Smooth muscle cell (in vitro differentiated cells): ENCODE data around the gene PTOV1. TPM values are rescaled to one million over a fixed set of nuclear protein-coding genes. Genes with fewer than 3 reads are reported as not detected.

ENCODE experiments used
- DNase-seq: peaks from one replicate; lab custom pipeline; 2025; ENCODE audit not compliant: unreplicated experiment; lab: John Stamatoyannopoulos, UW
- H2AFZ ChIP-seq: fragments of 200-600 bp; sonication (generic); 2 replicates; pipeline ENCODE4 v1.6.0; 2016; ENCODE audit warnings: antibody characterized with exemption, low read depth, mild to moderate bottlenecking
- H3F3A ChIP-seq: fragments of 200-600 bp; sonication (generic); 2 replicates; pipeline ENCODE4 v1.6.0; 2017; ENCODE audit warnings: antibody characterized with exemption, low read depth
- H3K27ac ChIP-seq: fragments of 200-600 bp; sonication (generic); 2 replicates; pipeline ENCODE4 v1.5.1; 2016; ENCODE audit warnings: low read depth, mild to moderate bottlenecking
- H3K27me3 ChIP-seq: fragments of 200-600 bp; sonication (generic); 2 replicates; pipeline ENCODE4 v1.6.1; 2016; ENCODE audit warnings: low read depth, mild to moderate bottlenecking
- H3K36me3 ChIP-seq: fragments of 200-600 bp; sonication (generic); 2 replicates; pipeline ENCODE4 v1.5.1; 2016; ENCODE audit warnings: low read depth
- H3K4me1 ChIP-seq: fragments of 200-600 bp; sonication (generic); 2 replicates; pipeline ENCODE4 v1.5.1; 2016; ENCODE audit warnings: low read depth
- H3K4me2 ChIP-seq: fragments of 200-600 bp; sonication (generic); 2 replicates; pipeline ENCODE4 v1.6.0; 2016; ENCODE audit warnings: mild to moderate bottlenecking
- H3K4me3 ChIP-seq: fragments of 200-600 bp; sonication (generic); 2 replicates; pipeline ENCODE4 v1.5.1; 2016; ENCODE audit warnings: mild to moderate bottlenecking
- H3K79me2 ChIP-seq: fragments of 200-600 bp; sonication (generic); 2 replicates; pipeline ENCODE4 v1.6.0; 2016; ENCODE audit warnings: low read depth, mild to moderate bottlenecking
- H3K9ac ChIP-seq: fragments of 200-600 bp; sonication (generic); 2 replicates; pipeline ENCODE4 v1.6.0; 2016; ENCODE audit warnings: low read depth
- H3K9me3 ChIP-seq: fragments of 200-600 bp; sonication (generic); replicated peaks from 2 replicates; pipeline ENCODE4 v1.5.1; 2016; ENCODE audit warnings: low read depth
- H4K20me1 ChIP-seq: fragments of 200-600 bp; sonication (generic); 2 replicates; pipeline ENCODE4 v1.6.0; 2016; ENCODE audit warnings: low read depth
- CTCF ChIP-seq: fragments of 200-600 bp; sonication (generic); IDR thresholded peaks from 2 replicates; pipeline ENCODE4 v1.5.1; 2017; ENCODE audit warnings: borderline replicate concordance, mild to moderate bottlenecking, antibody characterized with exemption; ENCODE audit not compliant: insufficient read depth, poor library complexity, severe bottlenecking
- WGBS: methylation state at CpG from one replicate; pipeline ENCODE4 v1.1.7; 2016; ENCODE audit warnings: low lambda C conversion rate; 5-methylcytosine and 5-hydroxymethylcytosine counted together
- polyA plus RNA-seq: library from polyadenylated mRNA; unstranded; fragments of >200 nt; fragmentation: Nextera tagmentation; extraction: Ambion mirVana; gene quantifications from 2 replicates; pipeline ENCODE4 v1.2.1, GENCODE V29; 2016
- total RNA-seq: library from RNA; depleted of rRNA; stranded (reverse); fragments of >200 nt; gene quantifications from 2 replicates; pipeline ENCODE4 v1.2.3, GENCODE V29; 2014

The PTOV1 gene
- total and polyA plus RNA-seq, 2 experiments from 2014 or later: 81.0 to 256 TPM

- 95% methylated on average over 28 of the region's 54 CpGs for WGBS
- Histone ChIP-seq H3K4me1 (no peaks in the 10 kb centered on the region), H3K27me3 (no peaks in the 10 kb centered on the region)
Measured at GRCh38 chr19:49887665-49888509, 36.9 kb downstream of the PTOV1 start.

GRCh38 chr19:49888510-49888824 is 37.5 kb downstream of the PTOV1 start:
- H3F3A ChIP-seq: no peaks in the 10 kb centered on the region
- H4K20me1 ChIP-seq: no peaks in the 10 kb centered on the region
- no peak overlapping the region for H3K4me2 ChIP-seq
- no peak overlapping the region for H3K9ac ChIP-seq
- no peak overlapping the region for H3K4me3 ChIP-seq
- H3K27ac ChIP-seq: no peak overlapping the region
- DNase-seq: no peak
- H3K4me1 ChIP-seq: no peaks in the 10 kb centered on the region
- H3K79me2 ChIP-seq: no peaks in the 10 kb centered on the region
- 99% methylated on average over 10 of the region's 18 CpGs for WGBS
- no peaks in the 10 kb centered on the region for H3K27me3 ChIP-seq
- H3K9me3 ChIP-seq: no peaks in the 10 kb centered on the region
- no peaks in the 10 kb centered on the region for H3K36me3 ChIP-seq
- no peak overlapping the region for H2AFZ ChIP-seq
- no peak for TF ChIP-seq CTCF

More at GRCh38 chr19:49887665-49888509, 36.9 kb downstream of the PTOV1 start:
- no peak overlapping the region for H2AFZ ChIP-seq
- H3F3A ChIP-seq: no peaks in the 10 kb centered on the region
- DNase-seq: no peak
- H3K27ac ChIP-seq: no peak overlapping the region
- no peak overlapping the region for H3K4me2 ChIP-seq
- H4K20me1 ChIP-seq: no peaks in the 10 kb centered on the region
- H3K79me2 ChIP-seq: no peaks in the 10 kb centered on the region
- no peaks in the 10 kb centered on the region for H3K9me3 ChIP-seq
- H3K36me3 ChIP-seq: peaks cover 5% of the 10 kb centered on the region
- no peak overlapping the region for H3K4me3 ChIP-seq
- no peak overlapping the region for H3K9ac ChIP-seq
- no peak for TF ChIP-seq CTCF

GRCh38 chr19:49889038-49889686 is 38.2 kb downstream of the PTOV1 start:
- H2AFZ ChIP-seq: no peak overlapping the region
- no peaks in the 10 kb centered on the region for H3K36me3 ChIP-seq
- no peak for DNase-seq
- TF ChIP-seq CTCF: no peak
- no peak overlapping the region for H3K4me3 ChIP-seq
- no peaks in the 10 kb centered on the region for H3F3A ChIP-seq
- no peaks in the 10 kb centered on the region for H4K20me1 ChIP-seq
- no peak overlapping the region for H3K9ac ChIP-seq
- no peak overlapping the region for H3K27ac ChIP-seq
- H3K79me2 ChIP-seq: no peaks in the 10 kb centered on the region
- no peaks in the 10 kb centered on the region for H3K4me1 ChIP-seq
- H3K27me3 ChIP-seq: no peaks in the 10 kb centered on the region
- H3K9me3 ChIP-seq: no peaks in the 10 kb centered on the region
- WGBS: 97% methylated on average over 23 of the region's 23 CpGs
- H3K4me2 ChIP-seq: no peak overlapping the region
